CD14-positive monocyte (primary cell): Measurements from ENCODE around the gene NAA35. TPM values are rescaled to one million over a fixed set of nuclear protein-coding genes. Genes with fewer than 3 reads are reported as not detected.

ENCODE experiments used
- DNase-seq, 3 donors: peaks; one replicate each; pipeline ENCODE4 v3.0.0-alpha.2; 2011 to 2022
- H2AFZ ChIP-seq: 2 replicates; pipeline ENCODE4 v1.6.0; 2012; ENCODE audit warnings: mild to moderate bottlenecking, low read depth, low read length, inconsistent platforms; ENCODE audit not compliant: insufficient read depth, poor library complexity, severe bottlenecking
- H3K27ac ChIP-seq, 2 donors: 1 replicate in 1 of 2; 2 replicates in 1 of 2; pipeline ENCODE4 v1.5.1; 2012 to 2013; ENCODE audit warnings: low read length in 2 of 2, control low read depth in 1 of 2, inconsistent platforms in 1 of 2, low read depth in 1 of 2, mild to moderate bottlenecking in 1 of 2
- H3K27me3 ChIP-seq, 2 donors: one replicate each; pipeline versions ENCODE4 v1.6.0 to v1.6.1; 2011 to 2013; ENCODE audit warnings: low read length in 2 of 2; ENCODE audit not compliant: control insufficient read depth in 2 of 2, insufficient read depth in 2 of 2
- H3K36me3 ChIP-seq, 2 donors: replicated peaks in 1 of 2; 1 replicate in 1 of 2; 2 replicates in 1 of 2; pipeline versions ENCODE4 v1.5.1 to v1.6.1; 2012 to 2013; ENCODE audit warnings: low read length in 2 of 2, control low read depth in 1 of 2, inconsistent platforms in 1 of 2, mild to moderate bottlenecking in 1 of 2; ENCODE audit not compliant: insufficient read depth in 2 of 2, control insufficient read depth in 1 of 2
- H3K4me1 ChIP-seq, 2 donors: 1 replicate in 1 of 2; 2 replicates in 1 of 2; pipeline versions ENCODE4 v1.5.1 to v1.6.1; 2012 to 2013; ENCODE audit warnings: low read length in 2 of 2, control low read depth in 1 of 2, inconsistent platforms in 1 of 2, mild to moderate bottlenecking in 1 of 2, moderate library complexity in 1 of 2; ENCODE audit not compliant: insufficient read depth in 2 of 2, control insufficient read depth in 1 of 2
- H3K4me2 ChIP-seq: replicated peaks from 2 replicates; pipeline ENCODE3; 2012; ENCODE audit warnings: low read length, moderate library complexity, mild to moderate bottlenecking; ENCODE audit not compliant: poor library complexity, severe bottlenecking; ENCODE audit errors: extremely low read depth
- H3K4me3 ChIP-seq, 3 experiments: fragments of 200-600 bp in 1 of 3; sonication (generic) in 1 of 3; replicated peaks in 1 of 3; 1 replicate in 2 of 3; 2 replicates in 1 of 3; pipeline ENCODE4 v1.5.1; 2011 to 2013; ENCODE audit warnings: low read length in 3 of 3, mild to moderate bottlenecking in 3 of 3, control low read depth in 2 of 3, low read depth in 2 of 3, inconsistent platforms in 1 of 3, moderate library complexity in 1 of 3
- H3K79me2 ChIP-seq: 2 replicates; pipeline ENCODE4 v1.6.0; 2012; ENCODE audit warnings: mild to moderate bottlenecking, control low read depth, inconsistent platforms, low read length, moderate library complexity; ENCODE audit not compliant: insufficient read depth
- H3K9ac ChIP-seq: 2 replicates; pipeline ENCODE4 v1.6.0; 2017; ENCODE audit warnings: low read length, mild to moderate bottlenecking; ENCODE audit not compliant: insufficient read depth, poor library complexity, severe bottlenecking
- H3K9me3 ChIP-seq, 2 donors: replicated peaks in 1 of 2; 1 replicate in 1 of 2; 2 replicates in 1 of 2; pipeline versions ENCODE4 v1.5.1 to v1.6.1; 2012 to 2013; ENCODE audit warnings: low read length in 2 of 2, control low read depth in 1 of 2; ENCODE audit not compliant: control insufficient read depth in 1 of 2, insufficient read depth in 1 of 2
- H4K20me1 ChIP-seq: 2 replicates; pipeline ENCODE4 v1.6.0; 2012; ENCODE audit warnings: mild to moderate bottlenecking, low read length, control low read depth, moderate library complexity; ENCODE audit not compliant: insufficient read depth
- H3K27ac Mint-ChIP-seq, 7 donors: one replicate each; pipeline ENCODE4 v1.8.0; 2020; ENCODE audit warnings: mild to moderate bottlenecking in 7 of 7, mixed read lengths in 7 of 7, moderate library complexity in 6 of 7, inconsistent platforms in 2 of 7
- H3K27me3 Mint-ChIP-seq, 3 donors: one replicate each; pipeline ENCODE4 v1.8.0; 2021 to 2022; ENCODE audit warnings: low read depth in 3 of 3, mild to moderate bottlenecking in 3 of 3, mixed read lengths in 3 of 3, moderate library complexity in 3 of 3, inconsistent platforms in 1 of 3
- H3K36me3 Mint-ChIP-seq, 2 donors: one replicate each; pipeline ENCODE4 v1.8.0; 2020; ENCODE audit warnings: mixed read lengths in 2 of 2, inconsistent platforms in 1 of 2, mild to moderate bottlenecking in 1 of 2
- H3K4me1 Mint-ChIP-seq: one replicate; pipeline ENCODE4 v1.8.0; 2020; ENCODE audit warnings: mild to moderate bottlenecking, mixed read lengths
- H3K4me3 Mint-ChIP-seq, 2 donors: one replicate each; pipeline ENCODE4 v1.8.0; 2020; ENCODE audit warnings: mild to moderate bottlenecking in 2 of 2, mixed read lengths in 2 of 2, moderate library complexity in 1 of 2
- H3K9me3 Mint-ChIP-seq, 7 donors: one replicate each; pipeline ENCODE4 v1.8.0; 2020 to 2022; ENCODE audit warnings: mixed read lengths in 7 of 7, mild to moderate bottlenecking in 6 of 7, moderate library complexity in 6 of 7, inconsistent platforms in 2 of 7
- CTCF ChIP-seq: fragments of 200-600 bp; IDR thresholded peaks from one replicate; pipeline ENCODE4 v1.8.0; 2022; ENCODE audit warnings: antibody characterized with exemption, mild to moderate bottlenecking
- WGBS: methylation state at CpG from one replicate; pipeline ENCODE4 v1.1.5; 2013; ENCODE audit warnings: missing lambda C conversion rate; ENCODE audit not compliant: insufficient coverage; 5-methylcytosine and 5-hydroxymethylcytosine counted together
- intact Hi-C, 2 donors: fragments of 100-400 bp; cut with micrococcal nuclease; formaldehyde crosslinking; loops; one replicate each; pipeline versions ENCODE4 v1.15.0 to v1.15.1; 2023
- polyA plus RNA-seq, 3 donors: library from polyadenylated mRNA; depleted of rRNA in 1 of 3; unstranded in 2 of 3; stranded (reverse) in 1 of 3; fragments of 300-500 nt in 2 of 3; fragments of >200 nt in 1 of 3; fragmentation: Illumina TruSeq in 2 of 3; gene quantifications; 1 replicate in 2 of 3; 2 replicates in 1 of 3; pipeline ENCODE4 v1.2.3, GENCODE V29; 2012 to 2021

Gene NAA35
- polyA plus RNA-seq, 3 donors: 4.4 to 8.7 (median 5.6) TPM

- Histone ChIP-seq H3K4me2 (no peak overlapping the region), H3K36me3 (no peaks in the 10 kb centered on the region), H3K4me1 (no peaks in the 10 kb centered on the region), H2AFZ (no peak overlapping the region), H3K27me3 (no peaks in the 10 kb centered on the region), H4K20me1 (no peaks in the 10 kb centered on the region), H3K4me3 (no peak overlapping the region), H3K9ac (no peak overlapping the region), H3K27ac (no peak overlapping the region), H3K9me3 (no peaks in the 10 kb centered on the region), H3K79me2 (no peaks in the 10 kb centered on the region)
- H3K4me3 Mint-ChIP-seq: no peak overlapping the region
- TF ChIP-seq CTCF: no peak
- no peaks in the 10 kb centered on the region for H3K4me1 Mint-ChIP-seq
- WGBS: 100% methylated on average over 2 of the region's 5 CpGs
- intact Hi-C loops: no loop called here
- H3K36me3 Mint-ChIP-seq: no peaks in the 10 kb centered on the region
- no peak for DNase-seq
- peaks cover 0 to 7% (median 6%) of the 10 kb centered on the region in 3 donors for H3K27me3 Mint-ChIP-seq
- no peak overlapping the region for H3K27ac Mint-ChIP-seq
- peaks cover 0 to 1% (median 0%) of the 10 kb centered on the region in 7 donors for H3K9me3 Mint-ChIP-seq
Measured at GRCh38 chr9:85925493-85925892, 15.5 kb upstream of the NAA35 start.

- H2AFZ ChIP-seq: no peak overlapping the region
- WGBS: no CpG with 5 or more reads among the region's 2 CpGs
- H3K4me1 ChIP-seq: no peaks in the 10 kb centered on the region
- Mint-ChIP-seq H3K9me3 (peaks cover 0 to 1% (median 0%) of the 10 kb centered on the region in 7 donors), H3K27ac (no peak overlapping the region), H3K4me1 (no peaks in the 10 kb centered on the region), H3K27me3 (peaks cover 0 to 8% (median 7%) of the 10 kb centered on the region in 3 donors), H3K36me3 (no peaks in the 10 kb centered on the region), H3K4me3 (no peak overlapping the region)
- H3K4me2 ChIP-seq: no peak overlapping the region
- H3K27me3 ChIP-seq: no peaks in the 10 kb centered on the region
- H3K27ac ChIP-seq: no peak overlapping the region
- H3K79me2 ChIP-seq: no peaks in the 10 kb centered on the region
- H3K9me3 ChIP-seq: no peaks in the 10 kb centered on the region
- no peak for TF ChIP-seq CTCF
- DNase-seq: no peak
- no peak overlapping the region for H3K9ac ChIP-seq
- H3K36me3 ChIP-seq: no peaks in the 10 kb centered on the region
- intact Hi-C loops: no loop called here
- H3K4me3 ChIP-seq: no peak overlapping the region
- no peaks in the 10 kb centered on the region for H4K20me1 ChIP-seq
Measured at GRCh38 chr9:85927076-85927475, 13.9 kb upstream of the NAA35 start.
